ENCODE measurements around the gene P2RY2. TPM values are rescaled to one million over a fixed set of nuclear protein-coding genes. Genes with fewer than 3 reads are reported as not detected.

The P2RY2 gene
- polyA plus RNA-seq, 1 of the 3 experiments (the other 2 are of a cell fraction): 0.12 TPM

- no peaks in the 10 kb centered on the region for H4K20me1 ChIP-seq (ENCODE audit: insufficient read depth)
- no peak overlapping the region for H3K9ac ChIP-seq
- no peak for DNase-seq
- POLR2A ChIA-PET: no interaction called here
- no peaks in the 10 kb centered on the region for H3K9me2 ChIP-seq
- H3K9me3 ChIP-seq: no peaks in the 10 kb centered on the region
- H3K4me2 ChIP-seq: no peak overlapping the region
- H3K27me3 ChIP-seq (ENCODE audit: insufficient read depth): no peaks in the 10 kb centered on the region
- H3K27ac ChIP-seq (ENCODE audit: low read depth in 2 of 2, low read length in 1 of 2): no peak overlapping the region
- no peaks in the 10 kb centered on the region for H3K36me3 ChIP-seq (replicated peaks in 1 of 2; ENCODE audit: control insufficient read depth in 1 of 2, insufficient read depth in 2 of 2, low read length in 1 of 2)
- 83% methylated on average over 2 of the region's 3 CpGs for WGBS (ENCODE audit: low lambda C conversion rate)
- H3K4me1 ChIP-seq (ENCODE audit: control insufficient read depth in 1 of 2, insufficient read depth in 2 of 2, low read depth in 1 of 2, low read length in 1 of 2): peaks cover 3 to 37% of the 10 kb centered on the region in 2 experiments; a peak in 2 of 4 replicates
- TF ChIP-seq NFIC (IDR thresholded peaks at IDR 0.05; ENCODE audit: borderline replicate concordance) (no peak), EZH2phosphoT487 (IDR thresholded peaks at IDR 0.05; ENCODE audit: borderline replicate concordance, low read depth) (no peak), IRF3 (IDR thresholded peaks at IDR 0.05; ENCODE audit: low read depth, low read length) (no peak), NRF1 (IDR thresholded peaks at IDR 0.05; ENCODE audit: low read depth, low read length) (no peak), EP300 (IDR thresholded peaks at IDR 0.05; ENCODE audit: borderline replicate concordance in 1 of 2, low read depth in 1 of 2, low read length in 1 of 2) (no peak), GABPA (IDR thresholded peaks at IDR 0.05; ENCODE audit: low read depth) (no peak), RCOR1 (IDR thresholded peaks at IDR 0.05; ENCODE audit: low read length) (no peak), RAD21 (IDR thresholded peaks at IDR 0.05; ENCODE audit: low read length) (no peak), YY1 (IDR thresholded peaks at IDR 0.05; ENCODE audit: low read depth) (no peak), FOXM1 (IDR thresholded peaks at IDR 0.05; ENCODE audit: low read depth) (no peak), POLR2AphosphoS5 (IDR thresholded peaks at IDR 0.05; ENCODE audit: low read depth, low read length) (no peak), CHD2 (IDR thresholded peaks at IDR 0.05; ENCODE audit: low read length, partially characterized antibody) (no peak), SIN3A (IDR thresholded peaks at IDR 0.05; ENCODE audit: borderline replicate concordance, low read depth, low read length) (no peak), GATA2 (CRISPR knock-in tag; IDR thresholded peaks at IDR 0.05) (no peak), RFX5 (IDR thresholded peaks at IDR 0.05; ENCODE audit: low read length) (no peak)
- CTCF ChIA-PET: interaction anchor here (0.7 to 15.0 kb wide), 5 partner anchors 9 to 84 kb away, joined by 3 to 179 read pairs (median 11); no protein-coding TSS in a partner anchor
- H3K4me3 ChIP-seq (ENCODE audit: low read depth in 2 of 2, low read length in 1 of 2): no peak overlapping the region
- no peak overlapping the region for H2AFZ ChIP-seq (ENCODE audit: low read depth)
- H3K79me2 ChIP-seq (ENCODE audit: insufficient read depth): no peaks in the 10 kb centered on the region
- no peaks in the 10 kb centered on the region for H3F3A ChIP-seq (replicated peaks; ENCODE audit: insufficient read depth)
Observed at GRCh38 chr11:73267122-73267846, 49.2 kb downstream of the P2RY2 start.

GRCh38 chr11:73267906-73268540 is 49.9 kb downstream of the P2RY2 start:
- Histone ChIP-seq H3K79me2 (ENCODE audit: insufficient read depth) (no peaks in the 10 kb centered on the region), H3K4me2 (no peak overlapping the region), H3K4me1 (ENCODE audit: control insufficient read depth in 1 of 2, insufficient read depth in 2 of 2, low read depth in 1 of 2, low read length in 1 of 2) (peaks cover 3 to 44% of the 10 kb centered on the region in 2 experiments; a peak in 2 of 4 replicates), H3K36me3 (replicated peaks in 1 of 2; ENCODE audit: control insufficient read depth in 1 of 2, insufficient read depth in 2 of 2, low read length in 1 of 2) (no peaks in the 10 kb centered on the region), H4K20me1 (ENCODE audit: insufficient read depth) (no peaks in the 10 kb centered on the region), H3K27ac (ENCODE audit: low read depth in 2 of 2, low read length in 1 of 2) (no peak overlapping the region), H3K4me3 (ENCODE audit: low read depth in 2 of 2, low read length in 1 of 2) (no peak overlapping the region), H3F3A (replicated peaks; ENCODE audit: insufficient read depth) (no peaks in the 10 kb centered on the region), H3K9me3 (no peaks in the 10 kb centered on the region), H3K27me3 (ENCODE audit: insufficient read depth) (no peaks in the 10 kb centered on the region), H2AFZ (ENCODE audit: low read depth) (no peak overlapping the region), H3K9ac (no peak overlapping the region), H3K9me2 (no peaks in the 10 kb centered on the region)
- WGBS (ENCODE audit: low lambda C conversion rate): 75% methylated on average over 8 of the region's 8 CpGs
- no peak for DNase-seq
- ChIA-PET CTCF (interaction anchor here (0.7 to 15.0 kb wide), 8 partner anchors 9 to 83 kb away, joined by 3 to 179 read pairs (median 4); no protein-coding TSS in a partner anchor), POLR2A (interaction anchor here (0.7 kb wide), 1 partner anchor 40 kb away, joined by 3 read pairs; the partner anchor contains the start of gene ARHGEF17)
- no peak for TF ChIP-seq USF1 (IDR thresholded peaks at IDR 0.05; ENCODE audit: borderline replicate concordance, low read depth)
- TF ChIP-seq ELF1 (IDR thresholded peaks at IDR 0.05): no peak
- no peak for TF ChIP-seq JUND (IDR thresholded peaks at IDR 0.05)
- no peak for TF ChIP-seq CHD2 (IDR thresholded peaks at IDR 0.05; ENCODE audit: low read length, partially characterized antibody)
- no peak for TF ChIP-seq MXI1 (IDR thresholded peaks at IDR 0.05; ENCODE audit: low read depth, low read length)
- no peak for TF ChIP-seq YY1 (IDR thresholded peaks at IDR 0.05; ENCODE audit: low read depth)
- TF ChIP-seq PBX3 (IDR thresholded peaks at IDR 0.05): no peak
- TF ChIP-seq SIN3A (IDR thresholded peaks at IDR 0.05; ENCODE audit: borderline replicate concordance, low read depth, low read length): no peak
- TF ChIP-seq IRF3 (IDR thresholded peaks at IDR 0.05; ENCODE audit: low read depth, low read length): no peak
- no peak for TF ChIP-seq EP300 (IDR thresholded peaks at IDR 0.05; ENCODE audit: borderline replicate concordance in 1 of 2, low read depth in 1 of 2, low read length in 1 of 2)
- TF ChIP-seq NRF1 (IDR thresholded peaks at IDR 0.05; ENCODE audit: low read depth, low read length): no peak
- no peak for TF ChIP-seq GATA2 (CRISPR knock-in tag; IDR thresholded peaks at IDR 0.05)
- TF ChIP-seq NFIC (IDR thresholded peaks at IDR 0.05; ENCODE audit: borderline replicate concordance): no peak
- no peak for TF ChIP-seq MEF2A (IDR thresholded peaks at IDR 0.05; ENCODE audit: borderline replicate concordance, low read depth)
- TF ChIP-seq GABPA (IDR thresholded peaks at IDR 0.05; ENCODE audit: low read depth): no peak
- TF ChIP-seq TCF12 (IDR thresholded peaks at IDR 0.05): no peak
- TF ChIP-seq SMC3 (IDR thresholded peaks at IDR 0.05; ENCODE audit: low read depth, low read length): no peak
